ENCODE data around the gene MYH13.

MYH13 gene

GRCh38 chr17:10271106-10271562 lies 101.7 kb downstream of the MYH13 start:
- no peak for TF ChIP-seq CTCF (IDR thresholded peaks at IDR 0.05; ENCODE audit: extremely low read depth, missing control alignments)
- DNase-seq (ENCODE audit: low spot score) = no peak

DNA sequence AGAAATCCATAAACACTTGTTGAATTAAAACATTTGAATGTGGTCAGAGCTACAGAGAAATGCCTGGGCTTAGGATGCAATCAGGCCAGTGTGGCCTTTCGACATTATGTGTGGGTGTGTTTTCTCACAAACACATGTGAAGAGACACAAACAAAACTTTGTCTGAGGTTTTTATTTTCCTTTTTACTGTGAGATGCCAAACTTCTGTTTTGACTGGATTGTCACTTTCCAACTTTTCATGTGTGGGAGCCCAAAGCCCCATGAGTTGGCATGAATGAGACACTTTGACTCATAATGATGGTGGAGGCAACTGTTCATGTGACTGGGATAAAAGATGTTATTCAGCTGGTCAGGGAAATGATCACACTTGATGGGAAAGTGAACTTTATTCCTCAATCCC lies 102.5 kb downstream of the MYH13 start:
- TF ChIP-seq CTCF (IDR thresholded peaks at IDR 0.05; ENCODE audit: extremely low read depth, missing control alignments) = no peak
- no peak for DNase-seq (ENCODE audit: low spot score)

DNA sequence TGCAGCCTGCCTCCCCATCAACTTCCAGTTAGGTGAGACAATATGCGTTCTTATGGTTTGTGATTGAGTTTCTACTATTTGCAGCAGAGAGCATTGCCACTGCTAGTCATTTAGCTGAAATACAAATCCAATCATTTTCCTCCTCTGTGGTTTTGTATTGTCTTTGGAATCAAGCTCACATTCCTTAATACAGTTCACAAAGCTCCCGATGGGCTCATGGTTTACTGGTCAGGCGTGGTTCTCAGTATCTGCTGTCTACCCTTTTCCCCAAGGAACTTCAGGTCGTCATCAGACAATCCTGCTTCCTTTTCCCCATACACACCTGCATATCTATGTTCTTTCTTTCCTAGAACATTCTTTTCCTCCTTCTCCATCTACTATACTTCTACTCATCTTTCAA lies 104.8 kb downstream of the MYH13 start:
- TF ChIP-seq CTCF (IDR thresholded peaks at IDR 0.05; ENCODE audit: extremely low read depth, missing control alignments) = no peak
- no peak for DNase-seq (ENCODE audit: low spot score)

- DNase-seq (ENCODE audit: low spot score) = no peak
- no peak for TF ChIP-seq CTCF (IDR thresholded peaks at IDR 0.05; ENCODE audit: extremely low read depth, missing control alignments)
These were observed 106.4 kb downstream of the MYH13 start for GRCh38 chr17:10266296-10266876.

DNA sequence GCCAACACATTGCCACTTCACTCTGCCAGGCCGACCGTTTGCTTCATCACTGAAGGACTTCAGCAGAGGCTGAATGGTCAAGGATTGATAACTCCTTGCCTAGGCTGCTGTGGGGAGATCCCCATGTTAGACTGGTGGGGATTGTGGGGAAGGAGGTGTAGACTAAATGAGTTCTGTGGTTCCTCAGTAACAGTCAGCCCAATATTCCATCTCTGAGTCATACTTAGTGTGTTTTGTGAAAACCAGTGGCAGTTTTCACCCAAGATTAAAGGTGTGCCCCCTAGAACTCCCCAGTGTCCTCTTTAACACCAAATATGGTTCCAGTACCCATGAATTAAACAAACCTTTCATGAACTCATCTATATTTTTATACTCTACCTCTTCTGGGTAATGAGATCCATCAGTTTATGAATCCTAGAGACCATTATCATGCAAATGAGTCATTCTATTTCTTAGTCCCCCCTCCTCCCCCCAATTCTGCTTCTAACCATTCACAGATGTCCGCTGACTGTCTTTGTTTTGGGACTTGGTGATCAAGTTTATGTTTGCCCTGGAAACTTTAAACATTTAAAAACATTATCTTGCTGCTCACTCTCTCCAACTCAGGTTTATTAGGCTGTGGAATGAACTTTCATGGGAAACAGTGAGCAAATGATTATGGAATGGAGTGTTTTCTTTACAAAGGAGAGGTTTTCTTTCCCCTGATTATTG lies 107.6 kb downstream of the MYH13 start:
- DNase-seq (ENCODE audit: low spot score) = no peak

GRCh38 chr17:10264051-10264450 lies 108.8 kb downstream of the MYH13 start:
- no peak for TF ChIP-seq CTCF (IDR thresholded peaks at IDR 0.05; ENCODE audit: extremely low read depth, missing control alignments)
- DNase-seq (ENCODE audit: low spot score) = no peak

More for the DNA sequence above, 107.6 kb downstream of the MYH13 start:
- TF ChIP-seq CTCF (IDR thresholded peaks at IDR 0.05; ENCODE audit: extremely low read depth, missing control alignments) = no peak

GRCh38 chr17:10262451-10262850 lies 110.4 kb downstream of the MYH13 start:
- no peak for TF ChIP-seq CTCF (IDR thresholded peaks at IDR 0.05; ENCODE audit: extremely low read depth, missing control alignments)
- no peak for DNase-seq (ENCODE audit: low spot score)

Measured in GM20000 (cell line).